HG03060 (cell line): ENCODE measurements around the gene PTTG1IP2.

Experiments
- ATAC-seq: cut with Tn5 transposase; IDR thresholded peaks from one replicate; pipeline ENCODE4 v1.9.1; 2021; ENCODE audit warnings: low read depth, moderate number of reproducible peaks; ENCODE audit not compliant: unreplicated experiment

The PTTG1IP2 gene

GRCh38 chr7:90551036-90551435, 81.6 kb downstream of the PTTG1IP2 start:
- ATAC-seq: no peak

GRCh38 chr7:90552521-90552920, 83.1 kb downstream of the PTTG1IP2 start:
- no peak for ATAC-seq

GRCh38 chr7:90560730-90561129, 91.3 kb downstream of the PTTG1IP2 start:
- ATAC-seq: no peak
